ENCODE data around the gene LRRC37A. TPM values are rescaled to one million over a fixed set of nuclear protein-coding genes. Genes with fewer than 3 reads are reported as not detected.
"Not testable (repeated sequence)": the region's sequence is repeated elsewhere in the genome, so short reads cannot be mapped to it uniquely, and the experiment has no call there.

The LRRC37A gene
- polyA plus RNA-seq, 1 donor (not counting 4 experiments of a cell fraction or from before 2014, with no cell fraction given): 1.7 TPM

DNA sequence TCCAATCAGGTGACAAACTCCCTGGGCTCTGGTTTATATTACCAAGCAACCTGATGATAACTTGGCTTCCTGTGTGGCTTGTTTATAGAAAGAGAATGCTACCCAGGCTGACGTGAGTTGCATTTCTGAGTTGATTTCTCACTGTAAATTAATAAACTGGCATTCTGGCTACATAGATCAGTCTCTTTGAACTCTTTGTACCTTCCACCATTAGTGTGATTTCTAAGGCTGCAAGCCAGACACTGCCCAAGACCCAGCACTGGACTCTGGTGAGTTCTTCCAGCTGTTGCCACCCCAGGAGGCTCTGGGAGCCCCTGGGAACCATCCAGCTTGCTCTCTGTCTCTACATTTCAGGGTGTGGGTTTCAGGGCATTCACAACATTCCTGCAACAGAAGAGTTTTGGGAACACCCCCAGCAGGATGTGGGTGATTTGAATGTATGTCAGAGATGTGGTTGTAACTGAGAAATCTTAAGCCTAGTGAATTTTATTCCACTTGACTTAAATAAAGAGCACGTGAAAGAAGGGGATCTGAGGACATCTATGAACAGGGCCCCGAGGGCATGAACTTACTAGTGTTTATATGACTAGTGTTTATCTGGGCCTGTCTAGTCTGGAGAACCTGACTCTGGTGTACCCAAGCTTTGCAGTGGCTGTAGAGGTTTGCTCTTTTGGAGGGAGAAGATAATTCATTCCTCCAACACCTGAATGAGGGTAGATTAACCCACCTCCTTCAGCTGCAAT is 30.3 kb upstream of the LRRC37A start:
- no peaks in the 10 kb centered on the region for H3K9me1 ChIP-seq (ENCODE audit: control insufficient read depth, extremely low read depth, insufficient read depth, low read length)
- no peak for FAIRE-seq
- peak overlapping the region; percentile 70 for H3K27ac ChIP-seq (ENCODE audit: control insufficient read depth, insufficient read depth, low read length)
- peak overlapping the region; percentile 37 for H3K9ac ChIP-seq (ENCODE audit: control insufficient read depth, extremely low read depth, insufficient read depth, low read length)
- no peak overlapping the region for H2AFZ ChIP-seq (ENCODE audit: control insufficient read depth, low read length)
- dilution Hi-C loops (cut with MboI; ENCODE audit: extremely low pct_ligation_motif_present, low sequenced_read_pairs): no loop called here
- peaks cover 18% of the 10 kb centered on the region for H3K27me3 ChIP-seq (ENCODE audit: control insufficient read depth, extremely low read depth, insufficient read depth, low read length)
- H4K20me1 ChIP-seq (ENCODE audit: control insufficient read depth, extremely low read depth, insufficient read depth, low read length): no peaks in the 10 kb centered on the region
- H3K4me2 ChIP-seq (ENCODE audit: control insufficient read depth, extremely low read depth, insufficient read depth, low read depth, low read length): peak overlapping the region; percentile 45
- peaks cover 23% of the 10 kb centered on the region for H3K4me1 ChIP-seq (ENCODE audit: control insufficient read depth, extremely low read depth, insufficient read depth, low read length)
- no peaks in the 10 kb centered on the region for H3K79me2 ChIP-seq (ENCODE audit: control insufficient read depth, insufficient read depth, low read length)
- TF ChIP-seq, protein P1, sequence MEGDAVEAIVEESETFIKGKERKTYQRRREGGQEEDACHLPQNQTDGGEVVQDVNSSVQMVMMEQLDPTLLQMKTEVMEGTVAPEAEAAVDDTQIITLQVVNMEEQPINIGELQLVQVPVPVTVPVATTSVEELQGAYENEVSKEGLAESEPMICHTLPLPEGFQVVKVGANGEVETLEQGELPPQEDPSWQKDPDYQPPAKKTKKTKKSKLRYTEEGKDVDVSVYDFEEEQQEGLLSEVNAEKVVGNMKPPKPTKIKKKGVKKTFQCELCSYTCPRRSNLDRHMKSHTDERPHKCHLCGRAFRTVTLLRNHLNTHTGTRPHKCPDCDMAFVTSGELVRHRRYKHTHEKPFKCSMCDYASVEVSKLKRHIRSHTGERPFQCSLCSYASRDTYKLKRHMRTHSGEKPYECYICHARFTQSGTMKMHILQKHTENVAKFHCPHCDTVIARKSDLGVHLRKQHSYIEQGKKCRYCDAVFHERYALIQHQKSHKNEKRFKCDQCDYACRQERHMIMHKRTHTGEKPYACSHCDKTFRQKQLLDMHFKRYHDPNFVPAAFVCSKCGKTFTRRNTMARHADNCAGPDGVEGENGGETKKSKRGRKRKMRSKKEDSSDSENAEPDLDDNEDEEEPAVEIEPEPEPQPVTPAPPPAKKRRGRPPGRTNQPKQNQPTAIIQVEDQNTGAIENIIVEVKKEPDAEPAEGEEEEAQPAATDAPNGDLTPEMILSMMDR (optimal IDR thresholded peaks at IDR 0.05 in 1 of 3, IDR thresholded peaks at IDR 0.05 in 1 of 3, conservative IDR thresholded peaks at IDR 0.05 in 1 of 3; ENCODE audit: extremely low read depth in 1 of 3, insufficient read depth in 2 of 3, low read length in 3 of 3): no peak
- TF ChIP-seq EZH2 (IDR thresholded peaks at IDR 0.05; ENCODE audit: low read length): no peak
- no peaks in the 10 kb centered on the region for H3K9me3 ChIP-seq (ENCODE audit: control insufficient read depth, low read depth, low read length)
- H3K4me3 ChIP-seq (ENCODE audit: control insufficient read depth in 2 of 3, extremely low read depth in 1 of 3, insufficient read depth in 2 of 3, low read depth in 1 of 3, low read length in 3 of 3): peak overlapping the region in 1 of 3 experiments; percentile 14
- H3K36me3 ChIP-seq (ENCODE audit: control insufficient read depth in 2 of 2, extremely low read depth in 1 of 2, insufficient read depth in 2 of 2, low read length in 2 of 2): no peaks in the 10 kb centered on the region
- DNase-seq (ENCODE audit: low read depth, low spot score): peak; percentile 74

DNA sequence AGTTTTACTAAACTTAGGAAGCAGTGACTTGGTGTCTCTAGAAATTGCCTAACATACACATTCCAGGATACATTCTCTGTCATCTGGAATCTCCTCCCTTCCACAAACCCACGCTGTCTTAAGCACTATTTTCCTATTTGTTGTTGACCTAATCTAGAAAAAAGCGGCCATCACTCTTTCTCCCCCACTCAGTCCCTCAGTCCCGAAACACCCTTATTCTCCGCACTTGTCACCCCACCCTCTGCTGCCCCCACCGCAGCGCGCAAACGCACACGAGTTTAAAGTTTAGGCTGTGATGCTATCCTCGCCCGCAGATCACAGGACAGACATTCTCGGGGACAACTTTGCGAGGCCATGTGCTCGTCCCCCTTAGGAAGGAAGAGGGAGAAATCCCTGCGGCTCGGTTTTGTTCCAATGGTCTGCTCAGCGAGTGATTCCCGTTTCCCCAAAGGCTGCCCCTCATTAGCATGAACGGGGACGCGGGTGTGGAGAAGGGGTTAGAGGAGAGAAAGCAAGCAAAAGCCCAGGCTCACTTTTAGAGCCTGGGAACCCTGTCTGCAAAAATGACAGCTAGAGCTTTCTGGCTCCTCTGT is 28.8 kb upstream of the LRRC37A start:
- TF ChIP-seq EZH2 (IDR thresholded peaks at IDR 0.05; ENCODE audit: low read length): peak; percentile 57
- H2AFZ ChIP-seq (ENCODE audit: control insufficient read depth, low read length): peak overlapping the region; percentile 72
- H3K9ac ChIP-seq (ENCODE audit: control insufficient read depth, extremely low read depth, insufficient read depth, low read length): peak overlapping the region; percentile 77
- H3K9me3 ChIP-seq (ENCODE audit: control insufficient read depth, low read depth, low read length); dilution Hi-C loops (cut with MboI; ENCODE audit: extremely low pct_ligation_motif_present, low sequenced_read_pairs); H3K9me1 ChIP-seq (ENCODE audit: control insufficient read depth, extremely low read depth, insufficient read depth, low read length); H3K79me2 ChIP-seq (ENCODE audit: control insufficient read depth, insufficient read depth, low read length); FAIRE-seq; H4K20me1 ChIP-seq (ENCODE audit: control insufficient read depth, extremely low read depth, insufficient read depth, low read length); DNase-seq (ENCODE audit: low read depth, low spot score); H3K36me3 ChIP-seq (ENCODE audit: control insufficient read depth in 2 of 2, extremely low read depth in 1 of 2, insufficient read depth in 2 of 2, low read length in 2 of 2): not testable (repeated sequence)
- H3K4me1 ChIP-seq (ENCODE audit: control insufficient read depth, extremely low read depth, insufficient read depth, low read length): peaks cover 23% of the 10 kb centered on the region
- peaks cover 18% of the 10 kb centered on the region for H3K27me3 ChIP-seq (ENCODE audit: control insufficient read depth, extremely low read depth, insufficient read depth, low read length)
- peak overlapping the region in 2 of 3 experiments; percentile 62 to 67 for H3K4me3 ChIP-seq (ENCODE audit: control insufficient read depth in 2 of 3, extremely low read depth in 1 of 3, insufficient read depth in 2 of 3, low read depth in 1 of 3, low read length in 3 of 3)
- H3K27ac ChIP-seq (ENCODE audit: control insufficient read depth, insufficient read depth, low read length): peak overlapping the region; percentile 40
- peak overlapping the region; percentile 88 for H3K4me2 ChIP-seq (ENCODE audit: control insufficient read depth, extremely low read depth, insufficient read depth, low read depth, low read length)
